GM12878 (cell line): ENCODE measurements around the gene INTS7. TPM values are rescaled to one million over a fixed set of nuclear protein-coding genes. Genes with fewer than 3 reads are reported as not detected.

ENCODE experiments used
- ATAC-seq: fragments of 200-7000 bp; cut with Tn5 transposase; 3 replicates; pipeline ENCODE4 v1.9.1; 2020; ENCODE audit warnings: mild to moderate bottlenecking, moderate library complexity
- BruUV-seq: library from RNA; stranded (reverse); fragments of 400-500 nt; replicated peaks from 2 replicates; lab custom pipeline; 2021; lab: Mats Ljungman, UMichigan
- CTCF ChIA-PET: fragments of 300-600 bp; sonication (Branson Sonifier 250); formaldehyde crosslinking; extraction: SDS; loops from one replicate; lab custom pipeline; 2021; ENCODE audit warnings: inconsistent platforms; lab: Yijun Ruan, JAX
- POLR2A ChIA-PET: fragments of 350-600 bp; formaldehyde crosslinking; extraction: SDS; loops from one replicate; lab custom pipeline; 2021; ENCODE audit warnings: inconsistent platforms; lab: Charles Lee
- RAD21 ChIA-PET: fragments of 300-600 bp; sonication (Branson Sonifier 250); formaldehyde crosslinking; loops from one replicate; lab custom pipeline; 2023; ENCODE audit warnings: antibody characterized with exemption; ENCODE audit not compliant: unreplicated experiment; lab: Charles Lee
- SMC1A ChIA-PET: fragments of 300-600 bp; sonication (Branson Sonifier 250); formaldehyde crosslinking; loops from one replicate; lab custom pipeline; 2023; ENCODE audit not compliant: unreplicated experiment, uncharacterized antibody; lab: Charles Lee
- DNase-seq: peaks from one replicate; pipeline ENCODE4 v3.0.0-alpha.2; 2011; ENCODE audit warnings: low read depth, low spot score
- FAIRE-seq: peaks from 3 replicates; lab custom pipeline; 2011; peaks lifted over from hg19 to GRCh38; lab: Jason Lieb, UNC
- H2AFZ ChIP-seq: 2 replicates; pipeline ENCODE4 v1.6.0; 2011; ENCODE audit warnings: low read depth, low read length, control low read depth; ENCODE audit not compliant: control insufficient read depth
- H3K27ac ChIP-seq: 2 replicates; pipeline ENCODE4 v1.5.1; 2011; ENCODE audit warnings: control low read depth; ENCODE audit not compliant: control insufficient read depth, insufficient read depth
- H3K27me3 ChIP-seq, 2 experiments: replicated peaks in 1 of 2; 2 replicates each; pipeline versions ENCODE4 v1.6.0 to v1.6.1; 2011; ENCODE audit warnings: low read length in 1 of 2; ENCODE audit not compliant: control insufficient read depth in 2 of 2, insufficient read depth in 2 of 2
- H3K36me3 ChIP-seq, 2 experiments: 2 replicates each; pipeline ENCODE4 v1.5.1; 2011; ENCODE audit warnings: low read length in 1 of 2; ENCODE audit not compliant: control insufficient read depth in 2 of 2, insufficient read depth in 2 of 2
- H3K4me1 ChIP-seq: 2 replicates; pipeline ENCODE4 v1.6.1; 2011; ENCODE audit warnings: mild to moderate bottlenecking, low read length, moderate library complexity, mixed read lengths; ENCODE audit not compliant: control insufficient read depth, insufficient read depth
- H3K4me2 ChIP-seq: 2 replicates; pipeline ENCODE4 v1.6.0; 2011; ENCODE audit warnings: control low read depth; ENCODE audit not compliant: control insufficient read depth, insufficient read depth
- H3K4me3 ChIP-seq: fragments of 200-600 bp; sonication (generic); 2 replicates; pipeline ENCODE4 v1.5.1; 2016
- H3K79me2 ChIP-seq: 2 replicates; pipeline ENCODE4 v1.6.0; 2011; ENCODE audit warnings: low read length; ENCODE audit not compliant: control insufficient read depth, insufficient read depth
- H3K9ac ChIP-seq: 2 replicates; pipeline ENCODE4 v1.8.0; 2011; ENCODE audit warnings: low read length, control low read depth, mixed read lengths; ENCODE audit not compliant: control insufficient read depth, insufficient read depth
- H3K9me3 ChIP-seq: replicated peaks from 3 replicates; pipeline ENCODE4 v1.5.1; 2011; ENCODE audit warnings: mild to moderate bottlenecking, low read length; ENCODE audit not compliant: control insufficient read depth, insufficient read depth
- H4K20me1 ChIP-seq: 2 replicates; pipeline ENCODE4 v1.6.0; 2011; ENCODE audit not compliant: control insufficient read depth, insufficient read depth
- CHD1 ChIP-seq: IDR thresholded peaks from 2 replicates; pipeline ENCODE4 v1.6.1; 2012; ENCODE audit warnings: low read depth, low read length, improper control_type of control experiment
- DPF2 ChIP-seq: fragments of 450-650 bp; IDR thresholded peaks from 2 replicates; pipeline ENCODE4 v1.6.1; 2017; ENCODE audit warnings: mild to moderate bottlenecking
- EED ChIP-seq: sonication (generic); IDR thresholded peaks from 2 replicates; pipeline ENCODE4 v1.6.1; 2016; ENCODE audit warnings: antibody characterized with exemption, low read depth
- IKZF1 ChIP-seq: fragments of 450-650 bp; conservative IDR thresholded peaks from 2 replicates; pipeline ENCODE4 v1.6.1; 2017; ENCODE audit warnings: antibody characterized with exemption, mild to moderate bottlenecking
- MEF2B ChIP-seq: fragments of 450-650 bp; IDR thresholded peaks from 2 replicates; pipeline ENCODE4 v1.6.1; 2018; ENCODE audit warnings: mild to moderate bottlenecking, moderate library complexity; ENCODE audit not compliant: partially characterized antibody, poor library complexity, severe bottlenecking
- MYB ChIP-seq: fragments of 150-350 bp; IDR thresholded peaks from 2 replicates; pipeline ENCODE4 v1.6.1; 2014; ENCODE audit warnings: mild to moderate bottlenecking, low read depth, low read length, borderline replicate concordance
- NRF1 ChIP-seq: conservative IDR thresholded peaks from 2 replicates; pipeline ENCODE4 v1.6.1; 2011; ENCODE audit warnings: mild to moderate bottlenecking, low read depth, low read length, improper control_type of control experiment
- POLR2AphosphoS2 ChIP-seq: IDR thresholded peaks from 2 replicates; pipeline ENCODE4 v1.6.1; 2011; ENCODE audit warnings: low read depth, mild to moderate bottlenecking, low read length, improper control_type of control experiment, moderate library complexity
- YBX1 ChIP-seq: fragments of 450-650 bp; IDR thresholded peaks from 2 replicates; pipeline ENCODE4 v1.6.1; 2016; ENCODE audit warnings: antibody characterized with exemption
- ZNF24 ChIP-seq: fragments of 450-650 bp; IDR thresholded peaks from 2 replicates; pipeline ENCODE4 v1.6.1; 2017; ENCODE audit warnings: antibody characterized with exemption, mild to moderate bottlenecking
- WGBS: methylation state at CpG from one replicate; pipeline ENCODE4 v1.1.6; 2016; ENCODE audit warnings: low lambda C conversion rate; ENCODE audit not compliant: insufficient replicate concordance, insufficient coverage; ENCODE audit errors: missing lambda C conversion rate; 5-methylcytosine and 5-hydroxymethylcytosine counted together
- in situ Hi-C: fragments of 300-500 bp; cut with MboI; formaldehyde crosslinking; loops from 9 replicates; pipeline ENCODE4 v1.14.3; 2018; ENCODE audit warnings: mixed read lengths
- intact Hi-C: fragments of 100-400 bp; cut with micrococcal nuclease; formaldehyde crosslinking; loops from one replicate; pipeline ENCODE4 v1.14.2; 2022; ENCODE audit not compliant: unreplicated experiment
- polyA plus RNA-seq, 11 experiments: library from polyadenylated mRNA; depleted of rRNA in 4 of 11; unstranded in 6 of 11; stranded (reverse) in 5 of 11; fragments of >200 nt; fragmentation: Nextera tagmentation in 4 of 11; fragmentation: Illumina TruSeq in 1 of 11; extraction: Ambion mirVana in 4 of 11; extraction: Trizol in 1 of 11; gene quantifications; 1 replicate in 1 of 11; 2 replicates in 10 of 11; pipeline versions ENCODE4 v1.2.1 to v1.2.3, GENCODE V29; 2011 to 2016; ENCODE audit warnings: inconsistent platforms in 2 of 11, missing spikeins in 2 of 11, low read depth in 1 of 11
- total RNA-seq, 4 experiments: library from RNA; depleted of rRNA in 3 of 4; stranded (reverse); fragments of >200 nt in 3 of 4; fragmentation: Illumina TruSeq in 1 of 4; extraction: Trizol in 1 of 4; gene quantifications; 2 replicates each; pipeline versions ENCODE4 v1.2.1 to v1.2.3, GENCODE V29; 2013 to 2021
- TF ChIP-seq, protein P1 (sequence below): IDR thresholded peaks from 2 replicates; pipeline ENCODE4 v1.6.1; 2012; ENCODE audit warnings: low read depth, low read length, improper control_type of control experiment
- TF ChIP-seq, protein P2 (sequence below): IDR thresholded peaks from 2 replicates; pipeline ENCODE4 v1.6.1; 2011; ENCODE audit warnings: mild to moderate bottlenecking, low read depth, low read length, moderate library complexity; ENCODE audit not compliant: insufficient replicate concordance
- TF ChIP-seq, protein P3 (sequence below): IDR thresholded peaks from 2 replicates; pipeline ENCODE4 v1.6.1; 2011; ENCODE audit warnings: low read depth, mild to moderate bottlenecking, low read length, moderate library complexity, borderline replicate concordance; ENCODE audit errors: extremely low read depth

INTS7 gene
- total and polyA plus RNA-seq, 10 of the 15 experiments (the other 5 are each of a cell fraction or from before 2014, with no cell fraction given) = 17.1 to 49.1 (median 26.8) TPM

DNA sequence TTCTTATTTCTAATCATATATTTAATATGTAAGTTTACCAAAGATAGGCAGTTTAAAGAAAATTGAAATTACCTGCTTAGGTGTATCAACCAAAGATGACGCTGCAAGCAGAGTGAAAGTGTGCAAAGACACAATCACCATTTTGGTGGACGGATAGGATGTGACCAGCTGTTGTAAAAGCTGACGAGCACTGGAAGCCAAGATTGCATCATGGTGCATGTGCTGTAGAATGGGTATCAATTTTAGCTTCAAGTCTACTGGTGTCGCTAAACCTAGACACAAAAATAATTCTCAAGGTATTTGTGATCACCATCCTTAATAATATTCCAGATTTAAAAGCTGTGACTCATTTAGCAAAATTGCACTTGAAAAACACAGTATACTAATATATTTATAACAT lies 28.2 kb downstream of the INTS7 start:
- Histone ChIP-seq H3K4me2 (no peak overlapping the region), H2AFZ (no peak overlapping the region), H3K9ac (no peak overlapping the region), H3K4me1 (no peaks in the 10 kb centered on the region), H3K36me3 (peaks cover 4 to 30% of the 10 kb centered on the region in 2 experiments; a peak in 3 of 4 replicates), H3K9me3 (no peaks in the 10 kb centered on the region), H3K27ac (no peak overlapping the region), H3K4me3 (no peak overlapping the region), H4K20me1 (no peaks in the 10 kb centered on the region), H3K79me2 (no peaks in the 10 kb centered on the region), H3K27me3 (no peaks in the 10 kb centered on the region)
- ATAC-seq (no peak), FAIRE-seq (no peak), DNase-seq (no peak)
- SMC1A ChIA-PET = interaction anchor here (3.4 kb wide), 1 partner anchor 28 kb away, joined by 12 read pairs; the partner anchor contains the start of genes DTL and INTS7
- CTCF ChIA-PET = interaction anchor here (3.9 kb wide), 1 partner anchor 28 kb away, joined by 28 read pairs; the partner anchor contains the start of genes DTL and INTS7
- in situ Hi-C loops (no loop called here), intact Hi-C loops (no loop called here)
- RAD21 ChIA-PET = no interaction called here
- WGBS = 97% methylated on average over 4 of the region's 4 CpGs
- POLR2A ChIA-PET = interaction anchor here (0.8 kb wide), 1 partner anchor 28 kb away, joined by 3 read pairs; the partner anchor contains the start of genes DTL and INTS7
- no peak for TF ChIP-seq POLR2AphosphoS2
- TF ChIP-seq, protein P1, sequence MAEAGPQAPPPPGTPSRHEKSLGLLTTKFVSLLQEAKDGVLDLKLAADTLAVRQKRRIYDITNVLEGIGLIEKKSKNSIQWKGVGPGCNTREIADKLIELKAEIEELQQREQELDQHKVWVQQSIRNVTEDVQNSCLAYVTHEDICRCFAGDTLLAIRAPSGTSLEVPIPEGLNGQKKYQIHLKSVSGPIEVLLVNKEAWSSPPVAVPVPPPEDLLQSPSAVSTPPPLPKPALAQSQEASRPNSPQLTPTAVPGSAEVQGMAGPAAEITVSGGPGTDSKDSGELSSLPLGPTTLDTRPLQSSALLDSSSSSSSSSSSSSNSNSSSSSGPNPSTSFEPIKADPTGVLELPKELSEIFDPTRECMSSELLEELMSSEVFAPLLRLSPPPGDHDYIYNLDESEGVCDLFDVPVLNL = no peak
- TF ChIP-seq MYB = no peak
- TF ChIP-seq MEF2B = no peak
- no peak for TF ChIP-seq NRF1
- TF ChIP-seq YBX1 = no peak
- no peak for TF ChIP-seq CHD1
- TF ChIP-seq, protein P2, sequence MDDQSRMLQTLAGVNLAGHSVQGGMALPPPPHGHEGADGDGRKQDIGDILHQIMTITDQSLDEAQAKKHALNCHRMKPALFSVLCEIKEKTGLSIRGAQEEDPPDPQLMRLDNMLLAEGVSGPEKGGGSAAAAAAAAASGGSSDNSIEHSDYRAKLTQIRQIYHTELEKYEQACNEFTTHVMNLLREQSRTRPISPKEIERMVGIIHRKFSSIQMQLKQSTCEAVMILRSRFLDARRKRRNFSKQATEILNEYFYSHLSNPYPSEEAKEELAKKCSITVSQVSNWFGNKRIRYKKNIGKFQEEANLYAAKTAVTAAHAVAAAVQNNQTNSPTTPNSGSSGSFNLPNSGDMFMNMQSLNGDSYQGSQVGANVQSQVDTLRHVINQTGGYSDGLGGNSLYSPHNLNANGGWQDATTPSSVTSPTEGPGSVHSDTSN = no peak
- no peak for TF ChIP-seq IKZF1
- TF ChIP-seq ZNF24 = no peak
- no peak for TF ChIP-seq EED
- TF ChIP-seq DPF2 = no peak
- TF ChIP-seq, protein P3, sequence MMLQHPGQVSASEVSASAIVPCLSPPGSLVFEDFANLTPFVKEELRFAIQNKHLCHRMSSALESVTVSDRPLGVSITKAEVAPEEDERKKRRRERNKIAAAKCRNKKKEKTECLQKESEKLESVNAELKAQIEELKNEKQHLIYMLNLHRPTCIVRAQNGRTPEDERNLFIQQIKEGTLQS = no peak
- BruUV-seq = no TSS peak
